Loucy (cell line): ENCODE data around the gene CABYR.

Source experiments
- H2AFZ ChIP-seq: fragments of 200-600 bp; sonication (generic); 2 replicates; pipeline ENCODE4 v1.6.0; 2016; ENCODE audit warnings: antibody characterized with exemption, mild to moderate bottlenecking, low read length, moderate library complexity
- H3F3A ChIP-seq: fragments of 200-600 bp; 2 replicates; pipeline ENCODE4 v1.6.0; 2016; ENCODE audit warnings: antibody characterized with exemption, low read depth, mild to moderate bottlenecking
- H3K27me3 ChIP-seq: fragments of 200-600 bp; sonication (generic); 2 replicates; pipeline ENCODE4 v1.6.1; 2014; ENCODE audit warnings: low read length, mild to moderate bottlenecking; ENCODE audit not compliant: insufficient read depth, poor library complexity, severe bottlenecking
- H3K36me3 ChIP-seq: fragments of 200-600 bp; sonication (generic); 2 replicates; pipeline ENCODE4 v1.6.1; 2016; ENCODE audit warnings: low read length; ENCODE audit not compliant: insufficient read depth
- H3K4me1 ChIP-seq: fragments of 200-600 bp; sonication (generic); 2 replicates; pipeline ENCODE4 v1.5.1; 2014; ENCODE audit warnings: low read length, mild to moderate bottlenecking; ENCODE audit not compliant: insufficient read depth, poor library complexity, severe bottlenecking
- H3K4me2 ChIP-seq: fragments of 200-600 bp; sonication (generic); 2 replicates; pipeline ENCODE4 v1.6.0; 2014; ENCODE audit warnings: antibody characterized with exemption, low read length, low read depth, mild to moderate bottlenecking; ENCODE audit not compliant: poor library complexity, severe bottlenecking
- H3K4me3 ChIP-seq: fragments of 200-600 bp; sonication (generic); 2 replicates; pipeline ENCODE4 v1.5.1; 2014; ENCODE audit warnings: low read length, mild to moderate bottlenecking, mixed read lengths; ENCODE audit not compliant: poor library complexity, severe bottlenecking
- H3K79me2 ChIP-seq: fragments of 200-600 bp; sonication (generic); 2 replicates; pipeline ENCODE4 v1.6.1; 2014; ENCODE audit warnings: low read length; ENCODE audit not compliant: insufficient read depth
- H3K9ac ChIP-seq: fragments of 200-600 bp; sonication (generic); 2 replicates; pipeline ENCODE4 v1.6.0; 2014; ENCODE audit warnings: mild to moderate bottlenecking, low read depth, low read length, moderate library complexity; ENCODE audit not compliant: poor library complexity, severe bottlenecking
- H3K9me2 ChIP-seq: fragments of 200-600 bp; sonication (generic); replicated peaks from 2 replicates; pipeline ENCODE4 v1.6.1; 2016; ENCODE audit warnings: low read depth, low read length, mixed read lengths
- H3K9me3 ChIP-seq: fragments of 200-600 bp; sonication (generic); 2 replicates; pipeline ENCODE4 v1.6.1; 2014; ENCODE audit warnings: mild to moderate bottlenecking, antibody characterized with exemption, low read length, low read depth; ENCODE audit not compliant: insufficient read depth
- H4K20me1 ChIP-seq: fragments of 200-600 bp; sonication (generic); 2 replicates; pipeline ENCODE4 v1.6.0; 2014; ENCODE audit warnings: antibody characterized with exemption, low read length, mild to moderate bottlenecking; ENCODE audit not compliant: insufficient read depth, poor library complexity, severe bottlenecking
- CTCF ChIP-seq: fragments of 200-600 bp; sonication (generic); conservative IDR thresholded peaks from 2 replicates; pipeline ENCODE4 v1.5.1; 2014; ENCODE audit warnings: mild to moderate bottlenecking, antibody characterized with exemption, low read length
- EZH2phosphoT487 ChIP-seq: fragments of 200-600 bp; IDR thresholded peaks from 2 replicates; pipeline ENCODE4 v1.6.1; 2018; ENCODE audit warnings: antibody characterized with exemption, mild to moderate bottlenecking, moderate library complexity, borderline replicate concordance

Gene CABYR

GRCh38 chr18:24121625-24122024, 17.2 kb upstream of the CABYR start:
- Histone ChIP-seq H3K4me2 (no peak overlapping the region), H3K36me3 (peaks cover 47% of the 10 kb centered on the region), H3K4me3 (no peak overlapping the region), H3K79me2 (no peaks in the 10 kb centered on the region), H2AFZ (no peak overlapping the region), H3K9me2 (no peaks in the 10 kb centered on the region), H3K4me1 (no peaks in the 10 kb centered on the region), H3K9ac (no peak overlapping the region), H3K27me3 (no peaks in the 10 kb centered on the region), H3F3A (no peaks in the 10 kb centered on the region), H4K20me1 (no peaks in the 10 kb centered on the region), H3K9me3 (no peaks in the 10 kb centered on the region)
- TF ChIP-seq EZH2phosphoT487 (no peak), CTCF (no peak)

- Histone ChIP-seq H3K9me2 (no peaks in the 10 kb centered on the region), H3K4me2 (no peak overlapping the region), H4K20me1 (no peaks in the 10 kb centered on the region), H3K9ac (no peak overlapping the region), H3K4me3 (no peak overlapping the region), H2AFZ (no peak overlapping the region), H3K27me3 (no peaks in the 10 kb centered on the region), H3K9me3 (no peaks in the 10 kb centered on the region), H3K79me2 (no peaks in the 10 kb centered on the region), H3K36me3 (peaks cover 52% of the 10 kb centered on the region), H3F3A (no peaks in the 10 kb centered on the region), H3K4me1 (no peaks in the 10 kb centered on the region)
- TF ChIP-seq CTCF: no peak
- no peak for TF ChIP-seq EZH2phosphoT487
These were observed 12.5 kb upstream of the CABYR start for GRCh38 chr18:24126155-24126961.

- Histone ChIP-seq H3K4me1 (no peaks in the 10 kb centered on the region), H3K36me3 (peaks cover 55% of the 10 kb centered on the region)
These were observed 11.1 kb upstream of the CABYR start for GRCh38 chr18:24127735-24128134.

More at GRCh38 chr18:24127735-24128134, 11.1 kb upstream of the CABYR start:
- H2AFZ ChIP-seq: no peak overlapping the region
- H3K4me3 ChIP-seq: no peak overlapping the region
- no peaks in the 10 kb centered on the region for H3K9me2 ChIP-seq
- no peaks in the 10 kb centered on the region for H3K27me3 ChIP-seq
- no peak overlapping the region for H3K9ac ChIP-seq
- H3F3A ChIP-seq: no peaks in the 10 kb centered on the region
- no peak overlapping the region for H3K4me2 ChIP-seq
- no peaks in the 10 kb centered on the region for H4K20me1 ChIP-seq
- TF ChIP-seq CTCF (no peak), EZH2phosphoT487 (no peak)
- no peaks in the 10 kb centered on the region for H3K79me2 ChIP-seq
- H3K9me3 ChIP-seq: no peaks in the 10 kb centered on the region
